Lower lobe of right lung (tissue), 2 donors: ENCODE measurements around the gene VPS33B. TPM values are rescaled to one million over a fixed set of nuclear protein-coding genes. Genes with fewer than 3 reads are reported as not detected.

Source experiments
- ATAC-seq, 2 donors: fragments of 200-7000 bp; cut with Tn5 transposase; one replicate each; pipeline ENCODE4 v1.9.1; 2020 to 2022; ENCODE audit warnings: mild to moderate bottlenecking in 2 of 2, moderate library complexity in 2 of 2
- DNase-seq: peaks from one replicate; pipeline ENCODE4 v3.0.0-alpha.2; 2020
- H3K27ac ChIP-seq: fragments of 200-600 bp; one replicate; pipeline ENCODE4 v1.8.0; 2022
- H3K27me3 ChIP-seq: fragments of 200-600 bp; one replicate; pipeline ENCODE4 v1.8.0; 2022; ENCODE audit warnings: low read depth
- H3K36me3 ChIP-seq: fragments of 200-600 bp; one replicate; pipeline ENCODE4 v1.8.0; 2022; ENCODE audit warnings: mild to moderate bottlenecking
- H3K4me1 ChIP-seq: fragments of 200-600 bp; one replicate; pipeline ENCODE4 v1.8.0; 2022
- H3K4me3 ChIP-seq: fragments of 200-600 bp; one replicate; pipeline ENCODE4 v1.8.0; 2022; ENCODE audit warnings: mild to moderate bottlenecking
- H3K9me3 ChIP-seq: fragments of 200-600 bp; one replicate; pipeline ENCODE4 v1.8.0; 2022
- CTCF ChIP-seq: fragments of 200-600 bp; IDR thresholded peaks from one replicate; pipeline ENCODE4 v1.8.0; 2022; ENCODE audit warnings: antibody characterized with exemption, mild to moderate bottlenecking
- intact Hi-C: fragments of 100-400 bp; cut with DNase I; formaldehyde crosslinking; loops from one replicate; pipeline ENCODE4 v1.11.0; 2022
- total RNA-seq: library from RNA; stranded (reverse); fragmentation: NEBNext Ultra II Directional; extraction: Animal tissue kit (Norgen Biotek cat#: 25700); gene quantifications from one replicate; pipeline ENCODE4 v1.2.1, GENCODE V29; 2021
- donor health status: DM: no; HTN: yes; CAD: no; lungs with severe emphysema.

The VPS33B gene
- total RNA-seq, 1 donor from 2014 or later, result 13.3 TPM

- TF ChIP-seq CTCF, result no peak
- DNase-seq (no peak), ATAC-seq (no peak)
- intact Hi-C loops, result no loop called here
- Histone ChIP-seq H3K9me3 (no peaks in the 10 kb centered on the region), H3K4me1 (peaks cover 4% of the 10 kb centered on the region), H3K4me3 (no peak overlapping the region), H3K27ac (no peak overlapping the region), H3K36me3 (no peaks in the 10 kb centered on the region), H3K27me3 (no peaks in the 10 kb centered on the region)
These were observed 22.7 kb upstream of the VPS33B start for GRCh38 chr15:91045065-91045464.

GRCh38 chr15:91043202-91043874 is 20.9 kb upstream of the VPS33B start:
- Histone ChIP-seq H3K9me3 (no peaks in the 10 kb centered on the region), H3K4me1 (no peaks in the 10 kb centered on the region), H3K36me3 (no peaks in the 10 kb centered on the region), H3K4me3 (no peak overlapping the region), H3K27ac (no peak overlapping the region), H3K27me3 (peaks cover 4% of the 10 kb centered on the region)
- DNase-seq, result no peak
- intact Hi-C loops, result no loop called here
- TF ChIP-seq CTCF, result no peak
- ATAC-seq, result no peak

- Histone ChIP-seq H3K4me3 (no peak overlapping the region), H3K36me3 (no peaks in the 10 kb centered on the region), H3K27ac (no peak overlapping the region), H3K9me3 (no peaks in the 10 kb centered on the region), H3K4me1 (no peaks in the 10 kb centered on the region), H3K27me3 (peaks cover 9% of the 10 kb centered on the region)
- no peak for DNase-seq
- intact Hi-C loops, result no loop called here
- TF ChIP-seq CTCF, result no peak
- peak; percentile 69 to 82 for ATAC-seq
These were observed 18.5 kb upstream of the VPS33B start for GRCh38 chr15:91040856-91041255.

GRCh38 chr15:91039996-91040395 is 17.6 kb upstream of the VPS33B start:
- intact Hi-C loops, result no loop called here
- DNase-seq (no peak), ATAC-seq (peak in 1 of 2 donors; percentile 25)
- Histone ChIP-seq H3K27ac (no peak overlapping the region), H3K36me3 (no peaks in the 10 kb centered on the region), H3K9me3 (no peaks in the 10 kb centered on the region), H3K4me3 (no peak overlapping the region), H3K27me3 (peaks cover 9% of the 10 kb centered on the region), H3K4me1 (no peaks in the 10 kb centered on the region)
- TF ChIP-seq CTCF, result no peak

- Histone ChIP-seq H3K4me3 (no peak overlapping the region), H3K27ac (no peak overlapping the region), H3K27me3 (peaks cover 3% of the 10 kb centered on the region), H3K4me1 (no peaks in the 10 kb centered on the region), H3K9me3 (no peaks in the 10 kb centered on the region), H3K36me3 (no peaks in the 10 kb centered on the region)
- DNase-seq (peak; percentile 87), ATAC-seq (peak; percentile 92)
- intact Hi-C loops, result no loop called here
- peak; percentile 75 for TF ChIP-seq CTCF
These were observed 10.8 kb upstream of the VPS33B start for GRCh38 chr15:91032919-91033803.
